Pancreas (tissue), 10 donors: ENCODE measurements around the gene ZDHHC22. TPM values are rescaled to one million over a fixed set of nuclear protein-coding genes. Genes with fewer than 3 reads are reported as not detected.

ENCODE experiments used
- ATAC-seq, 4 donors: fragments of 200-7000 bp; cut with Tn5 transposase; one replicate each; pipeline versions ENCODE4 v1.8.0 to v1.9.1; 2020; ENCODE audit warnings: mild to moderate bottlenecking in 4 of 4, moderate library complexity in 4 of 4
- DNase-seq, 6 donors: peaks; one replicate each; pipeline ENCODE4 v3.0.0-alpha.2; 2020
- FAIRE-seq: peaks from 2 replicates; lab custom pipeline; 2012; peaks lifted over from hg19 to GRCh38; lab: Jason Lieb, UNC
- H3K27ac ChIP-seq, 4 donors: fragments of 200-600 bp; sonication (generic); 1 replicate in 3 of 4; 2 replicates in 1 of 4; pipeline versions ENCODE4 v1.5.0 to v1.8.0; 2020
- H3K27me3 ChIP-seq, 4 donors: fragments of 200-600 bp; one replicate each; pipeline ENCODE4 v1.8.0; 2021
- H3K36me3 ChIP-seq, 3 donors: fragments of 200-600 bp; sonication (generic) in 1 of 3; one replicate each; pipeline versions ENCODE4 v1.5.0 to v1.8.0; 2020 to 2021
- H3K4me1 ChIP-seq, 3 donors: fragments of 200-600 bp; one replicate each; pipeline ENCODE4 v1.8.0; 2021
- H3K4me3 ChIP-seq, 4 donors: fragments of 200-600 bp; sonication (generic) in 2 of 4; one replicate each; pipeline versions ENCODE4 v1.5.0 to v1.8.0; 2020 to 2021
- H3K9me3 ChIP-seq, 4 donors: fragments of 200-600 bp; one replicate each; pipeline ENCODE4 v1.8.0; 2021
- WGBS, 2 donors: extraction: QIAGEN DNeasy Blood & Tissue Kit; methylation state at CpG; one replicate each; pipeline ENCODE4 v1.1.7; 2013; 5-methylcytosine and 5-hydroxymethylcytosine counted together
- intact Hi-C, 3 donors: fragments of 100-400 bp; cut with DNase I; formaldehyde crosslinking; loops; one replicate each; pipeline versions ENCODE4 v1.11.1 to v1.14.2; 2022
- polyA plus RNA-seq, 2 donors: library from polyadenylated mRNA; stranded (reverse); fragments of 200-250 nt; gene quantifications; one replicate each; pipeline ENCODE4 v1.2.3, GENCODE V29; 2013
- total RNA-seq, 6 donors: library from RNA; stranded (reverse); fragmentation: NEBNext Ultra II Directional in 4 of 6; extraction: Animal tissue kit (Norgen Biotek cat#: 25700) in 4 of 6; gene quantifications; one replicate each; pipeline versions ENCODE4 v1.2.1 to v1.2.4, GENCODE V29; 2021 to 2023
- TF ChIP-seq, protein P1 (sequence below), 4 donors: fragments of 200-600 bp; sonication (generic) in 3 of 4; IDR thresholded peaks; one replicate each; pipeline versions ENCODE4 v1.5.0 to v1.8.0; 2021; ENCODE audit warnings: antibody characterized with exemption in 4 of 4
- donor health status: healthy with polysubstance abuse.
- donor health status: DM: no; HTN: no; CAD: no; lungs with moderate emphysema.
- donor health status: DM: no; HTN: no; CAD: no.
- donor health status: control.
- donor health status: control.
- donor health status: Bipolar disorder and iron deficiency.
- donor health status: DM: yes; HTN: yes; CAD: no.
- donor health status: DM: no; HTN: no; CAD: no.
- donor health status: DM: no; HTN: no; CAD: no.
- donor health status: DM: yes; HTN: yes; CAD: no.

The ZDHHC22 gene
- total and polyA plus RNA-seq, 8 donors, result 0.04 to 0.19 (median 0.04) TPM; not detected in 5

DNA sequence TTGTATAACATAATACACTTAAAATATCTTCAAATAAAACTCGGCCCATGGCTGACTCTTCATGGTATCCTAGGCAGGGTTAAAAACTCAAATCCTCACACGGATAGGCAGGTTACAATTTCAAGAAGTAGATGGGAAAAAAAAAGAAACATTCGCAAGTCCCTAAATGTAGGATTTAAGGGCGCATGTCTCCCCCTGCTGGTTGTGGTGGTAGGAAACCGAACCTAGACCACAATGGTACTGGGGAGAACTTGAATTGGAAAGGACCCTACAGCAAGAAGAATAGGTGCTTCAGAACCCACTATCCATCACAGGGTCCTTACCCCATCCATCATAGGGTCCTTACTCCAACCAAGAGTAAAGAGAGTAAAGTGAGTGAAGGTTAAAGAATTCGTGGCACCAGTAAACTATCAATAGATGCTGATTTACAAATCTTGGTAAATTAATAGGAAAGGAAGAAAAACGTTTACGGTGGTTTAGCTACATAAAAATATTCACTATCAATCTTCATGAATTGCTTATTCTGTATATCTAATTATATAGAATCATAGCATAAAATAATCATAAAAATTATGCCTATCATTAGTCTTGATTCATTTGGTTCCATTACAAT lies 46.8 kb downstream of the ZDHHC22 start:
- Histone ChIP-seq H3K4me1 (peaks cover 10 to 22% (median 14%) of the 10 kb centered on the region in 3 donors), H3K4me3 (no peak overlapping the region), H3K27me3 (no peaks in the 10 kb centered on the region), H3K27ac (no peak overlapping the region), H3K9me3 (no peaks in the 10 kb centered on the region), H3K36me3 (no peaks in the 10 kb centered on the region)
- FAIRE-seq (no peak), ATAC-seq (no peak), DNase-seq (peak in 5 of 6 donors; percentile 55 to 80 (median 74))
- WGBS, 2 donors, result 14 to 17% methylated on average over 8 of the region's 8 CpGs
- intact Hi-C loops, result no loop called here
- TF ChIP-seq, protein P1, sequence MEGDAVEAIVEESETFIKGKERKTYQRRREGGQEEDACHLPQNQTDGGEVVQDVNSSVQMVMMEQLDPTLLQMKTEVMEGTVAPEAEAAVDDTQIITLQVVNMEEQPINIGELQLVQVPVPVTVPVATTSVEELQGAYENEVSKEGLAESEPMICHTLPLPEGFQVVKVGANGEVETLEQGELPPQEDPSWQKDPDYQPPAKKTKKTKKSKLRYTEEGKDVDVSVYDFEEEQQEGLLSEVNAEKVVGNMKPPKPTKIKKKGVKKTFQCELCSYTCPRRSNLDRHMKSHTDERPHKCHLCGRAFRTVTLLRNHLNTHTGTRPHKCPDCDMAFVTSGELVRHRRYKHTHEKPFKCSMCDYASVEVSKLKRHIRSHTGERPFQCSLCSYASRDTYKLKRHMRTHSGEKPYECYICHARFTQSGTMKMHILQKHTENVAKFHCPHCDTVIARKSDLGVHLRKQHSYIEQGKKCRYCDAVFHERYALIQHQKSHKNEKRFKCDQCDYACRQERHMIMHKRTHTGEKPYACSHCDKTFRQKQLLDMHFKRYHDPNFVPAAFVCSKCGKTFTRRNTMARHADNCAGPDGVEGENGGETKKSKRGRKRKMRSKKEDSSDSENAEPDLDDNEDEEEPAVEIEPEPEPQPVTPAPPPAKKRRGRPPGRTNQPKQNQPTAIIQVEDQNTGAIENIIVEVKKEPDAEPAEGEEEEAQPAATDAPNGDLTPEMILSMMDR (IDR thresholded peaks at IDR 0.05), result peak; percentile 14 to 72 (median 54)

DNA sequence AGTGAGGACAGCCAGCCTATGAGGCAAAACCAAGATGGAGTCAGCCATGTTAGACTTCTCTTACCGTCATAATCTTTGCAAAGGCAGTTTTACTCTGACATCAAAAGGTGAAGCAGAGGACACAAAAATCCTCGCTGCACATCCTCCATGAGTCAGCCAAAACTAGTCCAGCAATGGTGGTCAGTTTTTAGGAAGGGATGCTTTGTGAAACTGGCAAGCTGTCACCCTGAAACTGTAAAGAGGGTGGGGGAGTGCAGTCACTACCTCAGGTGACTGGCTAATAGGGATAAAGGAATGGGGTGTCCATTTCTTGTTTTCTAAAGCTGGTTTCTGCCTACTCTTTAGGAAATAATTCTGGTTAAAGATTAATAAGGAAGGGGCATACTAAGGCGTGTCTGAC lies 48.9 kb downstream of the ZDHHC22 start:
- no peaks in the 10 kb centered on the region for H3K36me3 ChIP-seq
- H3K4me1 ChIP-seq, result peaks cover 4 to 19% (median 5%) of the 10 kb centered on the region in 3 donors
- H3K9me3 ChIP-seq, result no peaks in the 10 kb centered on the region
- TF ChIP-seq, protein P1 (IDR thresholded peaks at IDR 0.05), result no peak
- FAIRE-seq, result no peak
- no peaks in the 10 kb centered on the region for H3K27me3 ChIP-seq
- DNase-seq, result no peak
- intact Hi-C loops, result no loop called here
- no peak overlapping the region for H3K27ac ChIP-seq
- ATAC-seq, result no peak
- 80 to 84% methylated on average over 3 of the region's 3 CpGs for WGBS, 2 donors
- H3K4me3 ChIP-seq, result no peak overlapping the region

DNA sequence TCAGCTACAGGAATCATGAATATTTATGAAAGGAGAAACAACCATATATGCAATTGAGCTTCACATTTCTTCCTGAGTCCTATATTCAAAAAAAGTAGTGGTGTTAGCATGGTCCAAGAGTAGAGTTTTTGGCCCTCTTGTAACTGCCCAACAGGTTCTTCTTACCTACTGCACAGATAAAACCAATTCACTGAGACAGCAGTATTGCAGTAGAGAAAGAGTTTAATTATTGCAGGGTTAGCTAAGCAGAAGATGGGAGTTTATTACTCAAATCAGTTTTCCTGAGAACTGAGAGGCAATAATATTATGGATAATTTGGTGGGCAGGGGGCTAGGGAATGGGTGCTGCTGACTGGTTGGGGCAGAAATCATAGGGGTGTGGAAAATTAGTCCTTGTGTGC lies 50.1 kb downstream of the ZDHHC22 start:
- Histone ChIP-seq H3K36me3 (no peaks in the 10 kb centered on the region), H3K4me1 (peaks cover 0 to 13% (median 0%) of the 10 kb centered on the region in 3 donors), H3K27ac (no peak overlapping the region), H3K27me3 (no peaks in the 10 kb centered on the region), H3K9me3 (no peaks in the 10 kb centered on the region), H3K4me3 (no peak overlapping the region)
- FAIRE-seq, result no peak
- DNase-seq, result no peak
- intact Hi-C loops, result no loop called here
- TF ChIP-seq, protein P1 (IDR thresholded peaks at IDR 0.05), result no peak
- no peak for ATAC-seq

DNA sequence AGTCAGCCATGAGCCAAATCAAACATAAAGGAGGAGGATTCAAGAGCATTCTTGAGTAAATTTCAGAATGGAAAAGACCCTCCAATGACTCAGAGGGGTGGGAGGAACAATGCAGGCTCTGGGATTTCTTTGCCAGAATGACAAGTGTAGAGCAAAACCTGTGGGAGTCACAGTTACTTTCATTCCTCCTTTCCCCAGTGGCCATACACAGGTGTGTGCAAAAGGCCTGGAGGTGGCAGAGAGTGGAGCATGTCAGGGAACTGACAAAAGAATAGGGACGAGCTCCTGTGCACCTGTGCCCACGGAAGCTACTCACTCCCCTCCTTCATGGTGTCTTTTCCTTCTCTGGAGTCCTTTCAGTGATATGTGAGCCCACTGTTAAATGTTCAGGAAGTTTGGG lies 52.9 kb downstream of the ZDHHC22 start:
- intact Hi-C loops, result no loop called here
- no peak for DNase-seq
- Histone ChIP-seq H3K27me3 (no peaks in the 10 kb centered on the region), H3K4me3 (no peak overlapping the region), H3K4me1 (peaks cover 0 to 6% (median 0%) of the 10 kb centered on the region in 3 donors), H3K36me3 (no peaks in the 10 kb centered on the region), H3K9me3 (no peaks in the 10 kb centered on the region), H3K27ac (peak overlapping the region in 1 of 4 donors; percentile 22)
- no peak for FAIRE-seq
- TF ChIP-seq, protein P1 (IDR thresholded peaks at IDR 0.05), result no peak
- ATAC-seq, result peak in 2 of 4 donors; percentile 25 to 32
- WGBS, 2 donors, result 80 to 82% methylated on average over 2 of the region's 2 CpGs

DNA sequence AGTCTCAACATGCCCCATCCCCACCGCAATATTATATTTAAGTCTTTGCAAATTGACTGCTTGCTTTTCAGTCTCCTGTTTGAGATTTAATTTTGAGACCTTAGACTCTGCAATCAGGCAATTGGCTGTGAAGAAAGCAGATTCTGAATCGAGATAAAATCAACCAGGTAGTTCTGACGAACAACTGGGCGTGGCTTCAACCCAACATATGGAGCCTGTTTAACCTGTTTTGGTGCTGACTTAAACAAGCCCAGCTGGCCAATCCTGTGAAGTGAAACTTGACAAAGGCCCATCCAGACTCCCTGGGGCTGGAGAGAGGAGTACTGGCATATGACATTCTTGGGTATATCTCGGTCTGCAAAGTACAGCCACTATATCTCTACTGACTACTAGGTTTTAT lies 53.4 kb downstream of the ZDHHC22 start:
- peaks cover 0 to 6% (median 0%) of the 10 kb centered on the region in 3 donors for H3K4me1 ChIP-seq
- TF ChIP-seq, protein P1 (IDR thresholded peaks at IDR 0.05), result no peak
- WGBS, 2 donors, result 25 to 27% methylated on average over 5 of the region's 5 CpGs
- H3K9me3 ChIP-seq, result no peaks in the 10 kb centered on the region
- H3K4me3 ChIP-seq, result no peak overlapping the region
- H3K27ac ChIP-seq, result peak overlapping the region in 1 of 4 donors; percentile 22
- FAIRE-seq (peak; percentile 43), DNase-seq (peak in 4 of 6 donors; percentile 42 to 67 (median 62)), ATAC-seq (peak; percentile 86 to 91 (median 90))
- H3K27me3 ChIP-seq, result no peaks in the 10 kb centered on the region
- intact Hi-C loops, result no loop called here
- H3K36me3 ChIP-seq, result no peaks in the 10 kb centered on the region
